ENCODE results near the gene MAP2K7.
"Not testable (repeated sequence)": the region's sequence is repeated elsewhere in the genome, so short reads cannot be mapped to it uniquely, and the experiment has no call there.

Gene MAP2K7

DNA sequence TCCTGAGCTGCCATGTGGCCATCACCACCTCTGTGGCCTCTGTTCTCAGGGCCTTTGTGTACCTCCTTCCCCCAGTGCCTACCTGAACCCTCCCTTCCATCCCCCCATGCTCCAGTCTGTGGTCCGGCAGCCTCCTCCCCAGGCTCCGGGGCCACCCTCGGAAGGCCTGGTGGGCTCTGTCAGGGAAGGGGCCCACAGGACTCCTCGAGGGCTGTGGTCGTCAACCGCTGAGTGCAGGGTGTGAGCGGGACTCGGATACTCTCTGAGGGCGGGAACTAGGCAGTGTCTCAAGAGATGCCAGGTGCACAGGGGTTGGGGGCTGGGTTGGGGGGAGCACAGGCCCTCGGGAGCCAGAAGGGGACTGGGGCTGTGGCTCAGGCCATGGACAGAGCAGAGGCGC, 3.9 kb downstream of the MAP2K7 start:
- DNase-seq (ENCODE audit: low read depth in 2 of 2) = no peak

GRCh38 chr19:7908078-7908699, 4.5 kb downstream of the MAP2K7 start:
- no peak for DNase-seq (ENCODE audit: low read depth in 2 of 2)

- no peak for DNase-seq (ENCODE audit: low read depth in 2 of 2)
These were observed 5.2 kb downstream of the MAP2K7 start for GRCh38 chr19:7908742-7909461.

DNA sequence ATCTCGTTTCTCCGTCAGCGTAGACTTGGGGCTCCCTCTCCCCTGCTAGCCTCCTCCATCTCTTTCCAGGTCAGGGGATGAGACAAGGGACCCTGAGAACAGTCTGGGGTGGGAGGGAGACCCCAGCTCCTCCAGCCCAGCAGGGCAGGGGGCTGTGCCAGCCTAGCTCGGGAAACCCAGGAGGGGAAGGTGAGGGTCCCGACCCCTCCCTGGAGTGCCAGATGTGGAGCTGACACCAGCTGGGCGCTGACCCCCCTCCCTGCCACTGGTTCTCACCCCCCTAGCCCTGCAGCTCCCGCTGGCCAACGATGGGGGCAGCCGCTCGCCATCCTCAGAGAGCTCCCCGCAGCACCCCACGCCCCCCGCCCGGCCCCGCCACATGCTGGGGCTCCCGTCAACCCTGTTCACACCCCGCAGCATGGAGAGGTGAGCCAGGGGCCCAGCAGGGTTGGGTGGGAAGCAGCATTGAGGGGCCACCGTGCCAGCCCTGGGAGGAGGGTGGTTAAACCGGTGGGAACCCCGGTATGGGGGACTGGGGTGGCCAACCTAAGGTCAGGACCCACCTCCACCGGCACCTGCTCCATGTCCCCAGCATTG, 5.9 kb downstream of the MAP2K7 start:
- no peak for DNase-seq (ENCODE audit: low read depth in 2 of 2)

DNA sequence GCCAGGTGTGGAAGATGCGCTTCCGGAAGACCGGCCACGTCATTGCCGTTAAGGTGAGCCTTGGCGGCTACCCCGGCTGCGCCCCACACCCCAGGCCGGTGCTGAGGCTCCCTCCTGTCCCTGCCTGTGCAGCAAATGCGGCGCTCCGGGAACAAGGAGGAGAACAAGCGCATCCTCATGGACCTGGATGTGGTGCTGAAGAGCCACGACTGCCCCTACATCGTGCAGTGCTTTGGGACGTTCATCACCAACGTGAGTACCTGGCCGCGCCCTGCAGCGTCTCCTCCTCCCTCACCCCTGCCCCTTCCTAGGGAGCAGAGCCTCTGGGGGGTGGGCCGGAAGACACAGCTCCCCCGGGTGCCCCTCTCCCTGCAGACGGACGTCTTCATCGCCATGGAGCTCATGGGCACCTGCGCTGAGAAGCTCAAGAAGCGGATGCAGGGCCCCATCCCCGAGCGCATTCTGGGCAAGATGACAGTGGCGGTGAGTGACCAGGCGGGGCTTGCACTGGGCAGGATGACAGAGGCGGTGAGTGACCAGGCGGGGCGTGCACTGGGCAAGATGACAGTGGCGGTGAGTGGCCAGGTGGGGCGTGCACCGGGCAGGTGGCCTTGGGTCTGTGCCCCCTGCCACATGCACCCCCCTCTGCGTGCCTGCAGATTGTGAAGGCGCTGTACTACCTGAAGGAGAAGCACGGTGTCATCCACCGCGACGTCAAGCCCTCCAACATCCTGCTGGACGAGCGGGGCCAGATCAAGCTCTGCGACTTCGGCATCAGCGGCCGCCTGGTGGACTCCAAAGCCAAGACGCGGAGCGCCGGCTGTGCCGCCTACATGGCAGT, 6.9 kb downstream of the MAP2K7 start:
- no peak for DNase-seq (ENCODE audit: low read depth in 2 of 2)

- no peak for DNase-seq (ENCODE audit: low read depth in 2 of 2)
These were observed 7.9 kb downstream of the MAP2K7 start for GRCh38 chr19:7911508-7912143.

DNA sequence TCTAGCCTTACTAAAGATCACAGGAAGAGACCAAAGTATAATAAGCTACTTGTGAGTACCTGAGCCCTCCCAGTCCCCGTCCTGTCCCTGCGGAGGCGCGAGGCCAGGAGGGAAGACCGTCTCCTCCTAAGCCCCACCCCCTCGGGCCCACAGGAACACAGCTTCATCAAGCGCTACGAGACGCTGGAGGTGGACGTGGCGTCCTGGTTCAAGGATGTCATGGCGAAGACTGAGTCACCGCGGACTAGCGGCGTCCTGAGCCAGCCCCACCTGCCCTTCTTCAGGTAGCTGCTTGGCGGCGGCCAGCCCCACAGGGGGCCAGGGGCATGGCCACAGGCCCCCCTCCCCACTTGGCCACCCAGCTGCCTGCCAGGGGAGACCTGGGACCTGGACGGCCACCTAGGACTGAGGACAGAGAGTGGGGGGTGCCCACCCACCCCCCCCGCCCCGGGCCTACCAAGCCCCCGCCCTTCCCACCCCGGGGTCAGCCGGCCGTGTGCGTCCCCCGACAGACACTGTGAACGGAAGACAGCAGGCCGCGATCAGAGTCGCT, 8.5 kb downstream of the MAP2K7 start:
- DNase-seq (ENCODE audit: low read depth in 2 of 2) = no peak

DNA sequence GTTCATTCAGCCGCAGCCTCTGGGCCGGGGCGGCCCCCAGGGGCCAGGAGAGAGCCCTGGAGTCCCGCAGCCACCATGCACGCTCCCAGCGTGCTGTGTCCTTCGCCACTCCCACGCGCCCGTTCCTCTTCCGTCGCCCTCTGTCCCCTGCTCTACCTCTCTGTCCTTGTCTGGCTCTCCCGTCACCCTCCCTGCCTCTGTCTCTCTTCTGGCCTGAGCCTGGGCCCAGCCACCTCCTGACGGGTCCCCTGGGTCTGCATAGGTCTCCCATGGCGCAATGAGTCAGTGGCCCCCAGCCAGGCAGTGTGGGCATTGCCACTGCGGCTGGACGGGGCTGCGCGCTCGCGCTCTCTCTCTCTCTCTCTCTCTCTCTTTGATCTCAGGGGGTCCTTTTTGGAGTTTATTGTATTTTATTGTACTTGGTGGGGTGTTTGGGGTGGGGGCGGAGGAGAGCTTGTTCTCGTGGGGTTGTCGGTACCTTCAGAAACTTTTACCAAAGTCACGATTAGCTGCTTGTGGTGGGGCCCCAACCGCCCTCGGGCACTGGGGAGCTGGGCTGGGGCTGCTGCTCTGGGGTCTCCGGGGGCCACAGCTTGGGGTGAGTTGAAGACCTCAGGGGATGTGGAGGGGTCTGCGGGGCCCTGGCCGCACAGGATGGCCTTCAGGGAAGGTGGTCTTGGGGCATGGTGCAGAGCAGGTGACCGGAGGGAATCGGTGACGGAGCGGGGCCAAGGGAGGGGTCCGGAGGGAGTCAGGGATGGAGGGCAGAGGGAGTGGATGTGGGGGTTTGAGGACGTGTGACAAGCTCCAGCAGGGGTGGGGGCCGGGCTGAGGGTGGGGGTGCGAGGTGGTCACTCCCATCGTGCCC, 9.3 kb downstream of the MAP2K7 start:
- DNase-seq (ENCODE audit: low read depth in 2 of 2) = no peak

GRCh38 chr19:7913652-7914051, 10.0 kb downstream of the MAP2K7 start:
- no peak for DNase-seq (ENCODE audit: low read depth in 2 of 2)

- no peak for DNase-seq (ENCODE audit: low read depth in 2 of 2)
These were observed 10.4 kb downstream of the MAP2K7 start for GRCh38 chr19:7914099-7914498.

DNA sequence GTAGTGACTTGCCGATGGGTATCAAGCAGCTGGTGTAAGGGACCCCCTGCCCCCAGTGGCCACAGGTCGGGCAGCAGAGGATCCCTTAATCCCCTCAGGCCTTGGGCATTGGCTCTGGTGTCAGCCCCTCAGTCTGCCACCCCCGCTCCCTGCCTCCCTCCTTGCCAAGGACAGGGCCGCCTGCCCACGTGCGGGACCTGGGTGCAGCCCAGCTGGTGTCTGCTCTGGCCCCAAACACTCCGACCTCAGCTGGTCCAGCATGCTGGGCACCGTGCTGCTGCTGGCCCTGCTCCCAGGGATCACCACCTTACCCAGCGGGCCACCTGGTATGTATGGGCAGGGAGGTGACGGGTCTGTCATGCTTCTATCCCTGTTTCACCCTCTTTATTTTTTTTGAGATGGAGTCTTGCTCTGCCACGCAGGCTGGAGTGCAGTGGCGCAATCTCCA, 10.9 kb downstream of the MAP2K7 start, which contains the start of gene TGFBR3L:
TGFBR3L (plus strand) TSS at position 233 of the 448 bp plus-strand sequence.
- no peak for DNase-seq (ENCODE audit: low read depth in 2 of 2)

GRCh38 chr19:7915250-7916102, 11.8 kb downstream of the MAP2K7 start:
- no peak for DNase-seq (ENCODE audit: low read depth in 2 of 2)

GRCh38 chr19:7916103-7916954, 12.7 kb downstream of the MAP2K7 start:
- peak; percentile 52 to 56 for DNase-seq (ENCODE audit: low read depth in 2 of 2)

DNA sequence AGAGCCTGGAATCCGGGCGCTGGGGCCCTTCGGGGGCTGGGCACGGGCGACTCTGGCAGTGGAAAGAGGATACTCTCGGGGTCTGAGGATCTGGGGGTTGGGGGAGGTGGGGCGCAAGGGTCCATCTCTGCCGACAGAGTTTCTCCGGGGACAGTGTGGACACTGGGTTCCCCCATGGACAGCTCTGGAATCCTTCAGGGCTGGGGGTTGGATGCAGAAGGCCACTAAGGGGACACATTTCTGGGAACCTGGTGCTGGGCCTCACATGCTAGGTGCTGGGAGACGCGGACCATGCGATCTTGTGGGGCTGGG, 13.2 kb downstream of the MAP2K7 start:
- no peak for DNase-seq (ENCODE audit: low read depth in 2 of 2)

DNA sequence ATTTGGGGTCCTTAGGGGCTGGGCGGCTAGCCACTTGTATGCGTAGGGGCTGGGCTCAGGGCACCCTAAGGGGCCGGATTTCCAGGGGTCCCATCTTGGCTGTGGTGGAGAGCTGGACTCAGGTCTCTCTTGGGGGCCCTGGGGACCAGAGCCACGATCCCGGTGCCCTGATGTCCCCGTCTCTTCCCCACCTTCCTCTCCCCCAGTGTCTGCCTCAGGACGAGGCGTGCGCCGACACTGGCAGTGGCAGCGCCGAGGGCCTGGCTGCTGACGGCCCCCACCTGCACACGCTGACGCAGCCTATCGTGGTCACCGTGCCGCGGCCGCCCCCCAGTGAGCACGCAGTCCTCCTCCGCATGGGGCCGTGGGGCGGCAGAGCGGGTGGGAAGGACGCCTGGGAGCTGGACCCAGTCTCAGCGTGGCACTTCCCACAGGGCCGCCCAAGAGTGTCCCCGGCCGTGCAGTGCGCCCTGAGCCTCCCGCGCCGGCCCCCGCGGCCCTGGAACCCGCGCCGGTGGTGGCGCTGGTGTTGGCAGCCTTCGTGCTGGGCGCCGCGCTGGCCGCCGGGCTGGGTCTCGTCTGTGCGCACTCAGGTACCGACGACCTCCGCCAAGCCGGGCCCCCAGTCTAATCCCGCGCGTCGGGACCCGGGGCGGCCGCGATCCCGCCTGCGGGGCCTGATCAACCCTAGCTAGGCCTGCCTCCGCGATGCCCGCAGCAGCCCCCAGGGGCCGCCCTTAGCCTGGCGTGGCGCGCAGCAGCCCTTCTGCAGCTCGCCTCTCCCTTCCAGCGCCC, 13.8 kb downstream of the MAP2K7 start:
- peak in 1 of 2 donors; percentile 52 for DNase-seq (ENCODE audit: low read depth in 2 of 2)

DNA sequence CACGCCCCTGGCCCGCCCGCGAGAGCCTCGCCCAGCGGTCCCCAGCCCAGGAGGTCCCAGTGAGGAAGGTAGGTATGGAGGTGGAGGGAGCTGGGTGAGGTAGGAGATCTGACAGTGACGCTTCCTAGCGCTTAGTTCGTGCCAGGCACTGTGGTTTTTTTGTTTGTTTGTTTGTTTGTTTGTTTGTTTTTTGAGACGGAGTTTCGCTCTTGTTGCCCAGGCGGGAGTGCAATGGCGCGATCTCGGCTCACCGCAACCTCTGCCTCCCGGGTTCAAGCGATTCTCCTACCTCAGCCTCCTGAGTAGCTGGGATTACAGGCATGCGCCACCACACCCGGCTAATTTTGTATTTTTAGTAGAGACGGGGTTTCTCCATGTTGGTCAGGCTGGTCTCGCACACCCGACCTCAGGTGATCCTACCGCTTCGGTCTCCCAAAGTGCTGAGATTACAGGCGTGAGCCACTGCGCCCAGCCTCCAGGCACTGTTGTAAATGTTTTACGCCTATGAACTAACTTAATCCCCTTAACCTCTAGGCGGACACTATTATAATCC, 14.5 kb downstream of the MAP2K7 start:
- not testable (repeated sequence) for DNase-seq (ENCODE audit: low read depth in 2 of 2)

DNA sequence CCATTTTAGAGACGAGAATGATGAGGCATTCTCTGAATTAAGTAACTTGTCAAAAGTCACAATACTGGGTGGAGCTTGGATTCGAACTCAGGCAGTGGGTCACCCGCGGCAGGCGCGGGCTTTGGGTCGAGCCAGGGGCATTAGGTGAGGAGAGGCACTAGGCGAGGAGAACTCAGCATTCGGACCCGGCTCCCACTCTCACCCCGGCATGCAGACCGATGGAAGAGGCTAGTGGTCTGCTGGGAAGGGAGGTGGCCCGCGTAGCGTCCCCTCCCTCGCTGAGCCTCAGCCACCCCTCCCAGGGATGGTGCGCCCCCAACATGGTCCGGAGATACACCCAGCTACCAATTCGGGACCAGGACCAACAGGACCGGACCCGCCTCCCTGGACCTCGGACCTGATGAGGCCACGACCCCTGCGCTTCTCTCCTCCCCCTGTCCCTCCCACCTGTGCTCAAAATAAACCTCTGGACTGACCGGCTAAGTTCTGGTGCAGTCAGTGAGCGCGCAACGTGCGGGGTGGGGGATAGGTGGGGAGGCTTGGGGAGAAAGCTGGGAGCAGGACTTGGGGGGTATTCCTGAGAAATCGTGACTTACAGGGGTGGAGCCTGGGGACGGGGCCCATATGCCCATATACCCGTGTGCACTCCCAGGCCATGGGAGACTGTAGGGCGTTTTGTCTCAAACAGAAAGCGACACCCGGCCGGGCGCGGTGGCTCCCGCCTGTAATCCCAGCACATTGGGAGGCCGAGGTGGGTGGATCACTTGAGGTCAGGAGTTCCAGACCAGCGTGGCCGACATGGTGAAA, 15.1 kb downstream of the MAP2K7 start:
- no peak for DNase-seq (ENCODE audit: low read depth in 2 of 2)
